Measurements from ENCODE around the gene ZPBP2.
A peak's percentile ranks its signal among the peaks of the same experiment; 100 is the strongest.
"Not testable (repeated sequence)": the region's sequence is repeated elsewhere in the genome, so short reads cannot be mapped to it uniquely, and the experiment has no call there.

Gene ZPBP2

GRCh38 chr17:39866013-39866730, 1.8 kb upstream of the ZPBP2 start:
- no peak for DNase-seq (ENCODE audit: low read depth in 1 of 2, low spot score in 1 of 2)
- in situ Hi-C loops (cut with HindIII; ENCODE audit: low pct_unique_long_range_greater_than_20kb, low sequenced_read_pairs) = no loop called here
- TF ChIP-seq JUND (IDR thresholded peaks at IDR 0.05; ENCODE audit: low read depth) = no peak

- DNase-seq (ENCODE audit: low read depth in 1 of 2, low spot score in 1 of 2) = no peak
- no peak for TF ChIP-seq JUND (IDR thresholded peaks at IDR 0.05; ENCODE audit: low read depth)
- in situ Hi-C loops (cut with HindIII; ENCODE audit: low pct_unique_long_range_greater_than_20kb, low sequenced_read_pairs) = no loop called here
These were observed 720 bp upstream of the ZPBP2 start for GRCh38 chr17:39867084-39867879.

GRCh38 chr17:39868554-39868942, 546 bp downstream of the ZPBP2 start:
- no peak for TF ChIP-seq JUND (IDR thresholded peaks at IDR 0.05; ENCODE audit: low read depth)
- DNase-seq (ENCODE audit: low read depth in 1 of 2, low spot score in 1 of 2) = no peak
- in situ Hi-C loops (cut with HindIII; ENCODE audit: low pct_unique_long_range_greater_than_20kb, low sequenced_read_pairs) = no loop called here

- in situ Hi-C loops (cut with HindIII; ENCODE audit: low pct_unique_long_range_greater_than_20kb, low sequenced_read_pairs) = no loop called here
- no peak for TF ChIP-seq JUND (IDR thresholded peaks at IDR 0.05; ENCODE audit: low read depth)
- DNase-seq (ENCODE audit: low read depth in 1 of 2, low spot score in 1 of 2) = no peak
These were observed 2.8 kb downstream of the ZPBP2 start for GRCh38 chr17:39870776-39871175.

GRCh38 chr17:39871801-39872200, 3.8 kb downstream of the ZPBP2 start:
- DNase-seq (ENCODE audit: low read depth in 1 of 2, low spot score in 1 of 2) = no peak
- no peak for TF ChIP-seq JUND (IDR thresholded peaks at IDR 0.05; ENCODE audit: low read depth)
- in situ Hi-C loops (cut with HindIII; ENCODE audit: low pct_unique_long_range_greater_than_20kb, low sequenced_read_pairs) = no loop called here

- peak in 1 of 2 experiments; percentile 44 for DNase-seq (ENCODE audit: low read depth in 1 of 2, low spot score in 1 of 2)
- in situ Hi-C loops (cut with HindIII; ENCODE audit: low pct_unique_long_range_greater_than_20kb, low sequenced_read_pairs) = no loop called here
- TF ChIP-seq JUND (IDR thresholded peaks at IDR 0.05; ENCODE audit: low read depth) = no peak
These were observed 4.7 kb downstream of the ZPBP2 start for GRCh38 chr17:39872751-39873150.

GRCh38 chr17:39886102-39886501, 18.1 kb downstream of the ZPBP2 start:
- DNase-seq (ENCODE audit: low read depth in 1 of 2, low spot score in 1 of 2); in situ Hi-C loops (cut with HindIII; ENCODE audit: low pct_unique_long_range_greater_than_20kb, low sequenced_read_pairs): not testable (repeated sequence)

GRCh38 chr17:39887078-39887477, 19.1 kb downstream of the ZPBP2 start:
- TF ChIP-seq JUND (IDR thresholded peaks at IDR 0.05; ENCODE audit: low read depth) = no peak
- in situ Hi-C loops (cut with HindIII; ENCODE audit: low pct_unique_long_range_greater_than_20kb, low sequenced_read_pairs) = no loop called here
- DNase-seq (ENCODE audit: low read depth in 1 of 2, low spot score in 1 of 2) = no peak

GRCh38 chr17:39889200-39889599, 21.2 kb downstream of the ZPBP2 start:
- DNase-seq (ENCODE audit: low read depth in 1 of 2, low spot score in 1 of 2) = no peak
- in situ Hi-C loops (cut with HindIII; ENCODE audit: low pct_unique_long_range_greater_than_20kb, low sequenced_read_pairs) = no loop called here

GRCh38 chr17:39894681-39895376, 26.8 kb downstream of the ZPBP2 start:
- in situ Hi-C loops (cut with HindIII; ENCODE audit: low pct_unique_long_range_greater_than_20kb, low sequenced_read_pairs) = no loop called here
- no peak for TF ChIP-seq JUND (IDR thresholded peaks at IDR 0.05; ENCODE audit: low read depth)
- no peak for DNase-seq (ENCODE audit: low read depth in 1 of 2, low spot score in 1 of 2)

More at GRCh38 chr17:39889200-39889599, 21.2 kb downstream of the ZPBP2 start:
- TF ChIP-seq JUND (IDR thresholded peaks at IDR 0.05; ENCODE audit: low read depth) = no peak

- DNase-seq (ENCODE audit: low read depth in 1 of 2, low spot score in 1 of 2) = no peak
- no peak for TF ChIP-seq JUND (IDR thresholded peaks at IDR 0.05; ENCODE audit: low read depth)
- in situ Hi-C loops (cut with HindIII; ENCODE audit: low pct_unique_long_range_greater_than_20kb, low sequenced_read_pairs) = no loop called here
These were observed 30.1 kb downstream of the ZPBP2 start for GRCh38 chr17:39898088-39898487.

GRCh38 chr17:39899215-39899614, 31.2 kb downstream of the ZPBP2 start:
- no peak for TF ChIP-seq JUND (IDR thresholded peaks at IDR 0.05; ENCODE audit: low read depth)
- peak in 1 of 2 experiments; percentile 64 for DNase-seq (ENCODE audit: low read depth in 1 of 2, low spot score in 1 of 2)
- in situ Hi-C loops (cut with HindIII; ENCODE audit: low pct_unique_long_range_greater_than_20kb, low sequenced_read_pairs) = no loop called here

GRCh38 chr17:39902027-39902426, 34.0 kb downstream of the ZPBP2 start:
- in situ Hi-C loops (cut with HindIII; ENCODE audit: low pct_unique_long_range_greater_than_20kb, low sequenced_read_pairs); DNase-seq (ENCODE audit: low read depth in 1 of 2, low spot score in 1 of 2): not testable (repeated sequence)

All from T47D (cell line).